Stimulated activated CD4-positive, alpha-beta T cell treated with anti-CD3 and anti-CD28 coated beads, Interleukin-15, amount 100 ng/mL, for 1 hour (primary cell): Measurements from ENCODE around the gene CPNE4.

Experiments used
- DNase-seq, 2 donors: peaks; one replicate each; pipeline ENCODE4 v3.0.0-alpha.2; 2020; ENCODE audit warnings: low read depth in 1 of 2, low spot score in 1 of 2

The CPNE4 gene

GRCh38 chr3:131612745-131613144 lies 422.1 kb downstream of the CPNE4 start:
- DNase-seq: no peak

- DNase-seq: no peak
Observed at GRCh38 chr3:131610174-131610573, 424.6 kb downstream of the CPNE4 start.

- DNase-seq: no peak
Observed at GRCh38 chr3:131608741-131609140, 426.1 kb downstream of the CPNE4 start.

GRCh38 chr3:131608296-131608695 lies 426.5 kb downstream of the CPNE4 start:
- no peak for DNase-seq

GRCh38 chr3:131605916-131606315 lies 428.9 kb downstream of the CPNE4 start:
- no peak for DNase-seq

- DNase-seq: no peak
Observed at GRCh38 chr3:131602011-131602779, 432.6 kb downstream of the CPNE4 start.

DNA sequence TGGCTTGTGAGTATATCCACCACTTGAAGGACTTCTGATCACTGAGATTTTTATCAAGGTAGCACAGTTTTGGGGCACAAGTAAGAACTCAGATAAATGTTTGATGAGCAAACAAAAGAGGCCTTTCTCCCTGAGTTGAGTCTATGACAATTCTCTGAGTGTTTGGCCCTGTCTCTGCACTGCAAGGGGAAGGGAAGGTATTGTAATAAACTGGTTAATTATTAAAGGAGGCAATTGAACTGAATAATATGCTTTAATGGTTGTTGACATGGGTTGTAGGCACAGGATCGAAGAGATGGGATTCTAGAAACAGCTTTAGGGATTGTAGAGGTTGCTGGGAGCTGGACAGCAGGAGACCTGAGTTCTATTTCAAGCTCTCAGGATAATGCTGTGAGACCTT lies 437.0 kb downstream of the CPNE4 start:
- no peak for DNase-seq

- no peak for DNase-seq
Observed at GRCh38 chr3:131596884-131597283, 437.9 kb downstream of the CPNE4 start.

- DNase-seq: no peak
Observed at GRCh38 chr3:131591394-131592014, 443.3 kb downstream of the CPNE4 start.

GRCh38 chr3:131586277-131586676 lies 448.5 kb downstream of the CPNE4 start:
- no peak for DNase-seq

- DNase-seq: no peak
Observed at GRCh38 chr3:131582438-131582837, 452.4 kb downstream of the CPNE4 start.

DNA sequence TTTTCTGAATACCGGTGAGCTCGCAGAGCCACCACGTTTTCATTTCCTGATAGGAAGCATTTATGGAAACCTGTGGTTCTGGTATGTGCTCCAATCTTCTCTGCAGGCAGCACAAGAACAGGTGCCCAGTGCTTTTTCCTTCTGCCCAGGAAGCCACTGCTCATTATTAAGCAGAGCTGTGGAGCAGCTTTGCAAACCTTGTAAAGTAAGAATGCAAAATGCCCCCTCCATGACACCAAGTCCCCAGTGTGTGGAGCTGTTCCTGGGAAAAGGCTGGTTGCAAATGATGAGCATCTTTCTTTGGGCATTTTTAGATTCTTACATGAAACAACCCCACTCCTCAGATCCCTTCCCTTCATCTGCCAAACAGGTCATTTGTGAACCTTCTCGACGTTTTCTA lies 466.4 kb downstream of the CPNE4 start:
- no peak for DNase-seq

- DNase-seq: no peak
Observed at GRCh38 chr3:131564812-131565211, 470.0 kb downstream of the CPNE4 start.

- DNase-seq: no peak
Observed at GRCh38 chr3:131561511-131561910, 473.3 kb downstream of the CPNE4 start.

- no peak for DNase-seq
Observed at GRCh38 chr3:131560795-131561194, 474.0 kb downstream of the CPNE4 start.

GRCh38 chr3:131555456-131555855 lies 479.4 kb downstream of the CPNE4 start:
- DNase-seq: no peak

- DNase-seq: no peak
Observed at GRCh38 chr3:131553495-131554247, 481.1 kb downstream of the CPNE4 start.

GRCh38 chr3:131551761-131552160 lies 483.1 kb downstream of the CPNE4 start:
- no peak for DNase-seq

DNA sequence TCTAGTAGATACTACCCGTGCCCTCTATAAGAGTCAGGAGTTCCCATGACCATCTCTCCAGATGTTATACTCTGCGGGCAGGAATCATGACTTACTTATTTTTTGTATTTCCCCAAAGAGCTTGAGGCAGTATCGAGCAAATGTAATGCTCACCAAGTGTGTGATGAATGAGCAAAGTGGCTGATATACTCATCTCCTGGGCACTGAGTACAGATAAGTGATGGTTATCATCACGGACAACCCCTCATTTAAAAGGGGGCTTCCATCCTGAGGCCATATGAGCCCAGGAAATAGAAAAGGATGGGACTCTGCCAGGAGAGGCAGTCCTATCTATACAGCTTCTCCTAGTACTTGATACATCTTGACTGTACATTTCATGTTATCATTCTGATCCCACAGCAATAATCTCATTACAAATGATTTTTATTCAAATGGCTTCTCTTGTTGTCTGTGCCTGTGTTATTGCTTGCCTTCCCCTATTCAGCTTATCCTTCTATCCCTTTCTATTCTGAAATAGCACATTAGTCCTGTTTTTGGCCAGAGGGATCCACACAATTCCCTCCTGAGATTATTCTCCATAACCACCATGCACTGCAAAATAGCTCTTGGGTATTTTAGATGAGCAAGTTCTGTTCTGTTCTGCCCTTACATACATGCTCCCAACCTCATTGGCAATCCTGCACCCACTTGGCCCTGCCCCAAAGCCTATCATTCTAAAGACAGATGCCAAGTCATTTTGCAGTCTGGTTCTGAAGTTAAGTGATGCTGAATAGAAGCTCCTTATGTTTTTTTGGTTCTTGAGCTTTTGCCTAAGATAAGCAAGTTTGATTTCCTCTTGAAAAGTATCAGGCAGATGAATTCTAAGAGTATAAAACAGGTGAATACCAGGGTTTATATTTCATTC lies 484.0 kb downstream of the CPNE4 start:
- DNase-seq: no peak

DNA sequence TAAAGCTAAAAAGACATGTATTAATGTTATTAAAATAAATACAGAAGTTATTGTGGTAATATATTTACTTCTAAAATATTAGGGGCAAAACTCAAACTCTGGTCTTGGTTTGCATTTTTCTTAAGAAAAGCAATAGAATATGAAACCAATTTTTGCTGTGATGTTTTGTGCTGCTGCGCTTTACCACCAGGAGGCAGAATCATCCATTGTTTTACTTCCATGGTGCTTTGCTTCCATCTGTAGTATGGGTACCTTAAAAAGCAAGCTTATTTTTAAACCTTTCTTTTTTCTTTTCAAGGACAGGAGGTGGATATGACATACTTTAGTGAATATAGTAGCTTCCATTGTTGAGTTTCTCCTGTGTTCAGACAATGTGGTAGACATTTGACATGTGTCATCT lies 485.5 kb downstream of the CPNE4 start:
- DNase-seq: no peak

DNA sequence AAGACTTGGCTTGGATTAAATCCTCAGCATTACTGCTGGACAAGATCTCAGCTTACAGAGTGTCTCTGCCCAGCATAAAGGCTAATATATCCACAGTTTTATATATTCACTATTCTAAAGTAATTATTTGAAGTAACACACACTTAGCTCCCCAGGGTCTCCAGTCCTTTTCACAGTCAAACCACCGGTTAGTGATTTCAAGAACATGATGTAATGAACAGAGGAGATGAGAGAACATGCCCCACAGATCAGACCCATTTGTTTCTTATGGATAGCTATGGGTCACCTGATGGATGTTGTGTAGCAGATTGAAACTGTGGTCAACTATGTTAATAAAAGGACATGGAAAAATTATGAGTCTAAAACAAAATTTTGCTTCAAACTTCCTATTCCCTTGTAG lies 487.2 kb downstream of the CPNE4 start:
- no peak for DNase-seq
